ENCODE results near the gene KBTBD12.
"Not testable (repeated sequence)": the region's sequence is repeated elsewhere in the genome, so short reads cannot be mapped to it uniquely, and the experiment has no call there.

The KBTBD12 gene

DNA sequence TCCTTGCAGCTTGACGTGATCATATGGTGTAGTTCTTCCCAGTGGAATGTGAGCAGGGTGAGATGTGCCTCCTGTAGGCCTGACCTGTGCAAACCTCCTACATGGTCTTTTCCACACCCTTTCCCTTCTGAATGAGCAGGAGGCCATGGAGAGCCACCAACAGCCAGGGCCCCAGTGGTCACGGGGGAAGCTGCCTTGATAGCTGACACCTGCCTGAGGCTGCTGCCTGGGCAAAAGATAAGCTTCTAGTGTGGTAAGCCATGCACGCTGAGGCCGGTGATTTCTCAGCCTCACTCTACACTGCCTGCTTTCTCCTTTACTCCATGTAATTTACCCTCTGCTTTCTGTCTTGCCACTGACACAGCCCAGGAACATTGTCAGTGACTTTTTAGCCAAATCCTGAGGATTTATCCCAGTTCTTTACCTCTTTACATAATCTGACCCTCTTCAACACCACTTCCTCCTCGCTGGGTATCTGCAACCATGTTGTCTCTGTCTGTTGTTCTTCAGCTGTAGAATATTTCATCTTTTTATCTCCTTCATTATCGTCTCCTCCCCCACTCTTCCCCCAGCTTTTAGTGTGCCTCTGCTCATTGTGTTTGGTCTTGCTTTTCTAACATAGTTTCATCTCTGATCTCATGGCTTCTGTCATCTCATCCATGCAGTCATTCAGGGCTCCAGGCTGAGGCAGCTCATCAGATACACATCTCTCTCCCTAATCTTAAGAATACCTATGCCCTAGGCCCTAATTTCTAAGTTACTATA lies 11.2 kb upstream of the KBTBD12 start:
- no peak for DNase-seq

DNA sequence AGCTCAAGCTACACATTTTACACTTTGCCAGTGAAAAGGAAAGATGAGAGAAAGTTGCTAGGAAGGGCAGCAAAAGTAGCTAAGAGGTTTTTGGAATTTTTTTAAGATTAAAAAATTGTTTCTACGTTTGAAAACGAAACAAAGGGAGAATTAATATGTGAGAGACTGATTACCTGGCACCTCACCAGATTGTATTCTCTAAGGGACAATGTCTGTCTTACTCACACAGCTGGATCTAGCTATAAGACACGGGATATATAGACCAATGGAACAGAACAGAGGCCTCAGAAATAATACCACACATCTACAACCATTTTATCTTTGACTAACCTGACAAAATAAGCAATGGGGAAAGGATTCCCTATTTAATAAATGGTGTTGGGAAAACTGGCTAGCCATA lies 9.5 kb upstream of the KBTBD12 start:
- no peak for DNase-seq

DNA sequence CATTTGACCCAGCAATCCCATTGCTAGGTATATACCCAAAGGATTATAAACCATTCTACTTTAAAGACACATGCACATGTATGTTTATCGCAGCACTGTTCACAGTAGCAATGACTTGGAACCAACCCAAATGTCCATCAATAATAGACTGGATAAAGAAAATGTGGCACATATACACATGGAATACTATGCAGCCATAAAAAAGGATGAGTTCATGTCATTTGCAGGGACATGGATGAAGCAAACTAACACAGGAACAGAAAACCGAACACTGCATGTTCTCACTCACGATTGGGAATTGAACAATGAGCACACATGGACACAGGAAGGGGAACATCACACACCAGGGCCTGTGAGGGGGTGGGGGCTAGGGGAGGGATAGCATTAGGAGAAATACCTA lies 8.4 kb upstream of the KBTBD12 start:
- DNase-seq: not testable (repeated sequence)

DNA sequence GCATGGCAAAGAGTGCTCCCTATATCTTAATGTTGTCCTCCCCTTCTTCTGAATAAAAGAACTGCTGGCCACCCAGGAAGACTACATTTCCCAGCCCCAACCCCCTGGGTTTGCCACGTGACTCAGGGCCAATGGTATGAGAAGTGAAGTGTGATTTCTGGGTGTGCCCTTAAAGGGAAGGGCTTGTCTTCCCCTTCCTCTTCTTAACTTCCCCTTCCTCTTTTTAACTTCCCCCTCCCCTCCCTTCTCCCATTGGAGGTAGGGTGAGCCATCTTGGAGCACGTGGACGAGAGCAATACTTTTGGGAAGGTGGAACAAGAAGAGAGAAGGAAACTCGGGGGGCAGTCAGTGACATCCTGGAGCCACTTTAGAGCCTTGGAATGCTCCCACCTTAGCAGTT lies 6.8 kb upstream of the KBTBD12 start:
- DNase-seq: no peak

DNA sequence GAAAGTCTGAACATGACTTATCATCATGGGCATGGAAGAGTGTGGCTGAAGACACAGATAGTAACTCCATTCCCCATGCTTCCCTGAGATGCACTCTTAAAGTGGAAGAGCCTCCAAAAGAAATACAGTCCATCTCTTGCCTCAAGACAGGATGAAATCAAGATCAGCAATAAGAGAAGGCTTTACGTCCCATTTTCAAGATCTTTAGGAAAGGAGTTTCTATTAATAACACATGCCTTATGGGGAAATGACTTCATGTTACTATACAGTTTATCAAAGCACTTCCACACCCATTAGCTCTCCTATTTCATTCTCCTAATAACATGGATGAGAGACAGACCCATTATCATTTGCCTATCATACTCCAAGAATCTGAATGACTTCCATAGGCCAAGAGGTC lies 6.1 kb upstream of the KBTBD12 start:
- DNase-seq: no peak

DNA sequence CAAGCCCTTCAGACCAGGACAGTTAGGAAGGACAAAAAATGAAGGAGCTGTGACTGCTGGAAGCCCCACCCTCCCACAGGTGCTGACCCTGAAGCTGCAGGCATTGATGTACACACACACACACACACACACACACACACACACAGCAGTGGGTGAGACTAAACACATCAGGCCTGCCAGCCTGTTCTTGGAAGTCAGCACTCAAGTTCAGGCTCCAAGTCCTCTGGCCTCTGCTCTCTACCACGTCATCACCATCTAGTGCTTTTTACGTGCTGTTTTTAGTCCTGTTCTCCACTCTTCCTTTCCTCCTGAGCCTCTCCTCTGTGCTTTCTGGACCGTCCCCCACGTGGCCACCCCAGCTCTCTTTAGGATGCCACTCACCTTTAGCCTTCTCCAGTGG lies 5.4 kb upstream of the KBTBD12 start:
- no peak for DNase-seq

DNA sequence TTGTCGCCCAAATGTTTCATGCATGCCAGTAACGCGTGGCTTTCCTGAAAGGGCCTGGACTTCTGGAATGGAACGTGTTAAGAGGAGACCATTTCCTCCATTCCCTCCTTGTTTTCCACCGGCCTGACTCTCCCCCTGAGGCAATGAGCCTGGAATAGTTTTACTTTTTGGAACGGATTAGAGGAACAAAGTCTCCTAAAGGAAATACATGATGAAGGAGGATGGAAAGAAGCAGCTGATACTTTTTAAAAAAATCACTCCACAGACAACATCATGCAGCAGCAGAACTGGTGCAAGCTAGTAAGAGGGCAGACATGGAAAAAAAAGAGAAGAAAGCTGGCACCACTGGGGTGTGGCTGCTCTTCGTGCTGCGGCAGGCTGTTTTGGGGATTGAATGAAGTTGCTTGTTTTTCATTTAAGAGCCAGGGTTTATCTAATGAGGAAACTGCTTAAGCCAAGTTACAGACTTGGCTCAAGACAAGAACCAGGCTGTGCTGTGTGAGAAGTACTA lies 3.6 kb upstream of the KBTBD12 start:
- no peak for DNase-seq

DNA sequence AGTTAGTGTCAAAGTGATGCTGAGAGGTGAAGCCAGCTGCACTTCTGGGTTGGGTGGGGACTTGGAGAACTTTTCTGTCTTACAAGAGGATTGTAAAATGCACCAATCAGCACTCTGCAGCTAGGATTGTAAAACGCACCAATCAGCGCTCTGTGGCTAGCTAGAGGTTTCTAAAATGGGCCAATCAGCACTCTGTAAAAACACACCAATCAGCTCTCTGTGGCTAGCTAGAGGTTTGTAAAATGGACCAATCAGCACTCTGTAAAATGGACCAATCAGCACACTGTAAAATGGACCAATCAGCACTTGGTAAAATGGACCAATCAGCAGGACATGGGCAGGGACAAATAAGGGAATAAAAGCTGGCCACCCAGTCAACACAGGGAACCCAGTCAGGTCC lies 1.2 kb upstream of the KBTBD12 start:
- DNase-seq: not testable (repeated sequence)

DNA sequence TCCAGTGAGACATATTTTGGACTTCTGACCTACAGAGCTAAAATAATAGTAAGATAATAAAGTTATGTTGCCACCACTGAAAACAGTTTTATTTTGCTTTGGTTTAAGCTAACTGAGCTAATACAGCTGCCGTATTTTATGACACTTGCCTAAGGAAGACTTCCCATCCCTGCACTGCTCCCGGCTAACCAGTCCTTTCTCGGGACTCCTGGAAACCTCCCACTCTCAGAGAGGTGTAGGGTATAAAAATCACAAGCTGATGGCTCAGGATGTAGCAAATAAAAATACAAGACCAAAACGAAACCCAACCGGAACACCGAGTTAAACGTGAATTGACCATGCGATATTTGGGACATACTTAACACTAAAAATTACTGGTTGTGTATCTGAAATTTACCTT lies 448 bp upstream of the KBTBD12 start:
- DNase-seq: no peak

DNA sequence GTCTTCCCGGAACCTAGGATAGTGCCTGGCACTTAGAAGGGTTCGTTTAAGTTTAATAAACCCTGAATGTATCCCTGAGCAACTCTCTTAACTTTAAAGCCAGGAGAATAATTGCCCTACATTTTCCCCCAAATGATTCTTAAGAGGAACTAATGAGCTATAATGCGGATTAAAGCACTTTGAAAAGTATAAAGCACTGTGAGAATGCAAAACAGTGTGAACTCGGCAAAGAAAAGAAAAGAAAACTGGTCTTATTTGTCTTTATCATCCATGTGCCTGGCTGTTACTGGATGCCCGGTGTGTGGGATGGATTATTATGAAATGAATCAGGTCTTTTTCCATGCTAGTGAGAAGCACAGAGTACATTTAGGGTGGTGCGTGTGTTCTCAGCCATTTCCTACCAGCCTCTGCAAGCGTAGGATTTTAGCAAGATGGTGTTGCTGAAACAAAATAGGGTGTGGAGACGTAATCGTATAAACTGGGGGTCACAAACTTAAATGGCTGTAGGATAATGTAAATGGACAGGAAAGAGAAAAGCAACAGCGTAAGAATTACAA lies 983 bp downstream of the KBTBD12 start:
- no peak for DNase-seq

DNA sequence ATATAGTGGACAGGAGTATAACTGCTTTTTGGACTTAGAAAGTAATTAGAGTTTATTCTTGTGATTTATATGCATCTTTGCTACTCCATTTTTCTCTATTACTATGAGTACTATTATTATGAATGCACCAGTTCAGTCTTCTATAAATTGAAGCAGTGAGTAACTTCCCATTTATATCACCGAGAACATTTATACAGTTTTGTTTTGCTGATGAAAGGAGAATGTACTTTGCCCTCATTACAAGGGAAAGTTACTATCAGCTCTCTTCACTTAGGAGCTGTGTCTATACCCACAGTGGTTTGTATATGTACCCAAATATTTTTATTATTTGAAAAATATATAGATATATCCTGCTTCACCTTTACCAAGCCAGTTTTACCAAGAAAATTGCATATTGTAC lies 5.7 kb downstream of the KBTBD12 start:
- no peak for DNase-seq

DNA sequence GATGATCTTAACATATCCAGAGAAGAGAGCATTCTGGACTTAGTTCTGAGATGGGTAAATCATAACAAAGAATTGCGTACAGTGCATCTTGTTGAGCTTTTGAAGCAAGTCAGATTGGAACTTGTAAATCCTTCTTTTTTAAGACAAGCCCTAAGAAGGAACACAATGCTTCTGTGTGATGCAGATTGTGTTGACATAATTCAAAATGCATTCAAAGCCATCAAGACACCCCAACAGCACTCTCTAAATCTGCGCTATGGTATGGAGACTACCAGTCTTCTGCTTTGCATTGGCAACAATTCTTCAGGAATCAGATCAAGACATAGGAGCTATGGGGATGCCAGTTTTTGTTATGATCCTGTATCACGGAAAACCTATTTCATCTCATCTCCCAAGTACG lies 8.6 kb downstream of the KBTBD12 start:
- DNase-seq: no peak

DNA sequence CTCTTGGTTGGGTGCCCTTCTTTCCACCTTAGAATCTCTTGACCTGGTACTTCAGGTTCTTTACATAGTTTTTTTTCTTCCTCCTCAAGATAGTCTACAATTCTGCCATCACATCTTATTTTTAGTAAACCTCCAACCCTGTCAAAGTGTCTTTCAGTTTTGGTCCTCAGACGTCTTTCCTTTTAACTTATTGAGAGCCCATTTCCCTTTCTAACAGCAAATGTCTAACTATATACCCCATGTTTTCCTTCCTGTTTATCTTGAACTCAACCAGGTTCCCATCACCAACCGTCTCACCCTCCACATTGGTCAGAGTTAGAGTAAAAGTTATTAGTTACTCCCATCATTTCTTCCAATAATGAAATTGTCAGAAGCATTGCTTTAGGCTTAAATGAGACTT lies 10.4 kb downstream of the KBTBD12 start:
- no peak for DNase-seq

DNA sequence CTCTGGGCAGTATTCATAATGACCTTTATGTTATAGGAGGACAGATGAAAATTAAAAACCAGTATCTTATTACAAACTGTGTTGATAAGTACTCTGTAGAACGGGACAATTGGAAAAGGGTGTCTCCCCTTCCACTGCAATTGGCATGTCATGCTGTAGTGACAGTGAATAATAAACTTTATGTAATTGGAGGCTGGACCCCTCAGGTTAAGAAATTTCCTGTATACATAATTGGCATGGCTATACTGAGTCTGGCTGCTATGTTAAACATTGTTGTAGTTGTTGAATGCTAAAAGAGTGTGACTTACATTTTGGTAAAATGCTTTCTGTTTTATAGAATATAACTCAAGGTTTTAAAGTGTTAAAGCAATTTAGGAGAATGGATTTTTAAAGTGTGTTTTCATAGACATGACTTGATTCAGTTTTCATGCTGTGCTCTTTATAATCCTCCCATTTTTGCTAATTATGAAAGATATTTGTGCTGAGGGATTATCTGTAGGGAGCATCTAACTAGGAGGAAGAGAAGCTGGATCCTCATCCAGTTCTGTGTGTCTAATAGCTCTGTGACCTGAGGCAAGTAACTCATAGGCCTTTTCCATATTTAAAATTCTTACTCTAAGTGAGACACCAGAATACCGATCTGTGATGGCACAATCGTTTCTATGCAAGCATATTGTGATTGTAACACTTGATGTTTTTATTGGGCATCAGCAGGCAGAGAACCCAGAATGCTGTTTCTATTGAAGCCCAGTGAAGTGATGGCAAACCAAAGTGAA lies 13.0 kb downstream of the KBTBD12 start:
- no peak for DNase-seq

DNA sequence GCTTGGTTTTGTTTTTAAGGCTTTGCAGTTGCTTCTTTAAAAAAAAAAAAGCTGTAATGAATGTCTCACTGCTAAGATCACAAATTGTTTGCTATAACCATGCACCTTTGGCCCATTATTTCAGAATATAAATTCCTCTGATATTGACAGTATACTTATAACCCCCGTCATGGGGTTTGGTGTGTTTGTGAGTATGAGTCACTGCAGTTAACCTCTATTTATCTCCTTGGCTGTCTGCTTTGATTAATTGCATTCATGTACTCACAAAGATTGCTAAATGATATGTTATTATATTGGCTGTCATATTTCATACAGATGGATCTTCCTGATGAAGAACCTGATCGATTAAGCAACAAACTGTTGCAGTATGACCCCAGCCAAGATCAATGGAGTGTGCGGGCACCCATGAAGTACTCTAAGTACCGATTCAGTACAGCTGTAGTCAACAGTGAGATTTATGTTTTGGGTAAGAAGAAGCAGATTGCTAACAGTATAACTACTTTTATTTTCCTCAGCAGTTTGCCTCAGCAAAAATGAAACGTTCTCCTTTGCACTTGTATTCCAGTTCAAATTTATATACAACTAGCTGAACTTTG lies 14.9 kb downstream of the KBTBD12 start:
- DNase-seq: no peak

DNA sequence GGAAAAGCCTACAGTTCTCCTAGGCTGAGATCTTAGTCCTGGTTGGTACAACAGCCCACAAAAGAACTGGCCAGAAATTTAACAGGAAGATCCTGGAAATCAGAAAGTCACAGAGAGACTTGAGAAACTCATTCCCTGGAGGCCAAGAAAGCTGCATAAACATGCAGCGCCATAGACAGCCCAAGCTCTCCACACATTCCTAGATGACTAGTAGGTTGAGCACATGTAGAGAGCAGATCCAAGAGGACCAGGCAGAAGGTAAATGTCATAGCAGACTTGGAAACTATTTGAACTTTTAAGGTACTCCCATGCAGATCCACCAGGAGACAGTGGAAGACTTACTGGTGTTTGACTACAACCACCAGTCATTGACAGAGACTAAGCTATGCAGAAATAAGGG lies 18.4 kb downstream of the KBTBD12 start:
- DNase-seq: no peak

DNA sequence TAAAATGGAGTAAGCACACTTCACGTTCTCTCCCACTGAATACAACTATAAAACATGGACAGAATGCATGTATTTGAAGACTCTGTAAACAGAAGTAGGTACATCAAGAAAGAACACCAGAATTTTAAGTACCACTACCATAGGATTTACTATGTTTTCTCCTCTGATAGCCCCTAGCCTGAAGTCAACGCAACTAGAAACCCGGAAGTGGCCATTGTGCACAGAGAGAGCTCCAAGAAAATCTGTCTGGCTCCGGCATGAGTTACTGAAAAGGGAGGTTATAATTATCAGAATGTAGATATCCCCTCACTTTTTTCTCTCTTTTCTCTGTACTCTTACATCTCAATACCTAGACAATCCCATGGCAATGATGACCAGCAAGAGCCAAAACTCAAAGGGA lies 23.8 kb downstream of the KBTBD12 start:
- DNase-seq: no peak

DNA sequence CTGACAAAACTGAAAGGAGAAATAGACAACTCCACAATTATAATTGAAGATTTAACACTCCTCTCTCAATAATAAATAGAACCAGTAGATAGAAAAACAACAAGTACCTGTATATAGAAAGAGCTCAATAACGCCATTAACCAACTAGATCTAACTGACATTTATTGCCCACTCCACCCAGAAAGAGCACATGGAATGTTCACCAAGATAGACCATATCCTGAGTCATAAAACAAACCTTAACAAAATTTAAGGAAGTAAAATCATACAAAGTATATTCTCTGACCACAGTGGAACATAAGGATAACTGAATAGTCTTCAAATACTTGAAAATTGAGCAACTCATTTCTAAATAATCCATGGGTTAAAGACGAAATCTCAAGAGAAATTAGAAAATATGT lies 25.1 kb downstream of the KBTBD12 start:
- no peak for DNase-seq

DNA sequence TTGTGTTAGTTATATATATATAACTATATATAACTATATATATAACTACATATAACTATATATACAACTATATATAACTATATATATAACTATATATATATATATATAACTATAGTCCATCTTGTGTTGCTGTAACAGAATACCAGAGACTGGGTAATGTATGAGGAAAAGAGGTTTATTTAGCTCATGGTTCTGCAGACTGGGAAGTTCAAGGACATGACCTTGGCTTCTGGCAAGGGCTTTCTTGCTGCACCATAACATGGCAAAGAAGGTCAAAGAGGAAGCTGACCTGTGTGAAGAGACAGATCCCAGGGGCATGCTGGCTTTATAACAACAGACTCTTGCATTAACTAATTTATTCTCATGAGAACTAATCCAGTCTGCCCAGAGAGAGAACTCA lies 27.6 kb downstream of the KBTBD12 start:
- no peak for DNase-seq

DNA sequence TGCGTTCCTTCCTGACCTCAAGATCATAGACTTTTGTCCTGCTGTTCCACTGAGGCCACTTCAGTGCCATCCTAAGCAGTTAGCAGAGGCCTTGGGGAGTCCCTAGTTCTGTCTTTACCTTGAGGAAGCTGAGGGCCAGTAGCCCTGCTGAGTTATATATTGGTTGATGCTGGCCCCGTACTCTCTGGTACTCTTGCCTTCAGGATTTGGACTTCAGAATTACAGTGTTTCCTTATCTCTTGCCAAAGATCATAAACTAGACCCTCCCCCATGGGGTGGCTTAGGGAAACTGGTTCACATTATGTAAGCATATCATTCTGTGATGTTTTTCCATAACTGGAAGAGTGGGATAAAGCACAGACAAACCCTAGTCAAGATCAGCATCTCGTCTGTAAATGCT lies 33.2 kb downstream of the KBTBD12 start:
- no peak for DNase-seq

DNA sequence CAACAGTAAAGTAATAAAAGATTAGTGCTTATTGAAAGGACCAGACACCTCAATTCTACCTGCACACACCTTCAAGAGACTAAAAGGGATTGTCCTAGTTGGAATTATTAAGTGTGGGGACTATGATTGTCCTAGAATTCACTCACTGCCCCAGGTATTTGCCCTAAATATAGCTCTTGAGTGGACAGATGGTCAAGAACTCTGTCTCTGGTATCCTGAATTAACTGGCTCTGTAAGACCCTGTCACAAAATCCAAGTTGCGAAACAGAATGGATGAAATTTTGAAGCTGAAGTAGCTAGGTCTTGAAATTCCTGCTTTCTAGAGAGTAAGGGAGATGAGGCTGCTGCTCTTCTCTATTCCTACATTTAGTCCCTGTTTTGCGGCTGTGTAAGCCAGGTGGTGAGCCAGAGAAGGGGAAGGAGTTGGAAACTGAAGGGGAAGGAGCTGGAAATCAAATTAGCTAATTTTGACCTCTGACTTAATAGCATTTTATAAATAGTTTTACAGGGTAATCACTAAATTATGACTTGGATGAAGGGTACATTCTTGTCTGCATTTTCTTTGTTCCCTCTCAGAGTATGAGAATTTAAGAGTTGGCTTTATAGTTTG lies 34.5 kb downstream of the KBTBD12 start:
- no peak for DNase-seq

DNA sequence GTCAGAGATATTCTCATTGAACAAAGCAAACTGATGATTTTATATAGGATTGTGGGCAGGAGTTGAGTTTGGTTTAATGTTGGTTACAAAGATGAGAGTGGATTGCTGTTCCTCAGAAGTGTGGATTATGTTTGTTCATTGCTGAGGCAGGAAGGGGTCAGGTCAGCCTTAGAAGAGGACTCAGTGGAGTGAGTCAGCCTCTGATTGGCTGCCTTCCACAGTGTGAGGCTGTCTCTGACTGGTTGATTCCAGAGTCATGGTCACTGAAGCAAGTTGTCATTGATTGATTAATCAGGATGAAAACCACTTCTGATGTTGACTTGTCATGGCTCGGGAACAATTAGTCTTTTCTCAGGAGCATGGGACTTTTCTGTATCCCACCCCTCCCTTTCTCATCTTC lies 36.2 kb downstream of the KBTBD12 start:
- no peak for DNase-seq
